H1 (cell line): Measurements from ENCODE around the gene DRAM1. TPM values are rescaled to one million over a fixed set of nuclear protein-coding genes. Genes with fewer than 3 reads are reported as not detected.

Experiments used
- BACH1 ChIP-seq: IDR thresholded peaks from 2 replicates; pipeline ENCODE4 v1.6.1; 2012; ENCODE audit warnings: low read length, improper control_type of control experiment
- CHD1 ChIP-seq: IDR thresholded peaks from 2 replicates; pipeline ENCODE4 v1.6.1; 2012; ENCODE audit warnings: low read depth, low read length, improper control_type of control experiment
- JUN ChIP-seq: IDR thresholded peaks from 2 replicates; pipeline ENCODE4 v1.6.1; 2011; ENCODE audit warnings: low read depth, mild to moderate bottlenecking, improper control_type of control experiment, low read length
- KDM5A ChIP-seq: fragments of 200-600 bp; IDR thresholded peaks from 2 replicates; pipeline ENCODE4 v1.7.1; 2012; ENCODE audit warnings: mild to moderate bottlenecking, low read length, inconsistent platforms, mixed read lengths
- NRF1 ChIP-seq: IDR thresholded peaks from 2 replicates; pipeline ENCODE4 v1.6.1; 2011; ENCODE audit warnings: mild to moderate bottlenecking, low read depth, low read length, improper control_type of control experiment
- POLR2AphosphoS5 ChIP-seq: IDR thresholded peaks from 2 replicates; pipeline ENCODE4 v1.6.1; 2011; ENCODE audit warnings: low read depth, low read length
- RNF2 ChIP-seq: fragments of 200-900, 300-1000 bp; sonication (generic); IDR thresholded peaks from 2 replicates; pipeline ENCODE4 v1.7.1; 2016; ENCODE audit warnings: borderline replicate concordance, low read depth, mild to moderate bottlenecking, antibody characterized with exemption, low read length; ENCODE audit not compliant: poor library complexity, severe bottlenecking; ENCODE audit errors: missing control alignments
- SP2 ChIP-seq: IDR thresholded peaks from 2 replicates; pipeline ENCODE4 v1.6.1; 2012; ENCODE audit warnings: mild to moderate bottlenecking, low read length, inconsistent platforms
- TAF7 ChIP-seq: optimal IDR thresholded peaks from 2 replicates; pipeline ENCODE3; 2011; ENCODE audit warnings: low read depth, mild to moderate bottlenecking, inconsistent platforms, low read length, moderate library complexity, borderline replicate concordance
- TEAD4 ChIP-seq: IDR thresholded peaks from 2 replicates; pipeline ENCODE4 v1.6.1; 2012; ENCODE audit warnings: low read depth, low read length, inconsistent platforms, mixed read lengths
- polyA plus RNA-seq, 7 experiments: library from polyadenylated mRNA; depleted of rRNA in 3 of 7; stranded (reverse) in 5 of 7; unstranded in 2 of 7; fragments of >200 nt in 5 of 7; fragments of 200-250 nt in 2 of 7; gene quantifications; 1 replicate in 5 of 7; 2 replicates in 1 of 7; 4 replicates in 1 of 7; pipeline versions ENCODE4 v1.2.1 to v1.2.3, GENCODE V29; 2011 to 2013; ENCODE audit warnings: missing spikeins in 2 of 7, mixed read lengths in 2 of 7
- total RNA-seq: library from RNA; stranded (reverse); fragmentation: NEBNext Ultra II Directional; extraction: Animal tissue kit (Norgen Biotek cat#: 25700); gene quantifications from 2 replicates; pipeline ENCODE4 v1.2.1, GENCODE V29; 2021

The DRAM1 gene
- total and polyA plus RNA-seq, 2 of the 8 experiments (the other 6 are each of a cell fraction or from before 2014, with no cell fraction given): 4.6 to 6.2 TPM

DNA sequence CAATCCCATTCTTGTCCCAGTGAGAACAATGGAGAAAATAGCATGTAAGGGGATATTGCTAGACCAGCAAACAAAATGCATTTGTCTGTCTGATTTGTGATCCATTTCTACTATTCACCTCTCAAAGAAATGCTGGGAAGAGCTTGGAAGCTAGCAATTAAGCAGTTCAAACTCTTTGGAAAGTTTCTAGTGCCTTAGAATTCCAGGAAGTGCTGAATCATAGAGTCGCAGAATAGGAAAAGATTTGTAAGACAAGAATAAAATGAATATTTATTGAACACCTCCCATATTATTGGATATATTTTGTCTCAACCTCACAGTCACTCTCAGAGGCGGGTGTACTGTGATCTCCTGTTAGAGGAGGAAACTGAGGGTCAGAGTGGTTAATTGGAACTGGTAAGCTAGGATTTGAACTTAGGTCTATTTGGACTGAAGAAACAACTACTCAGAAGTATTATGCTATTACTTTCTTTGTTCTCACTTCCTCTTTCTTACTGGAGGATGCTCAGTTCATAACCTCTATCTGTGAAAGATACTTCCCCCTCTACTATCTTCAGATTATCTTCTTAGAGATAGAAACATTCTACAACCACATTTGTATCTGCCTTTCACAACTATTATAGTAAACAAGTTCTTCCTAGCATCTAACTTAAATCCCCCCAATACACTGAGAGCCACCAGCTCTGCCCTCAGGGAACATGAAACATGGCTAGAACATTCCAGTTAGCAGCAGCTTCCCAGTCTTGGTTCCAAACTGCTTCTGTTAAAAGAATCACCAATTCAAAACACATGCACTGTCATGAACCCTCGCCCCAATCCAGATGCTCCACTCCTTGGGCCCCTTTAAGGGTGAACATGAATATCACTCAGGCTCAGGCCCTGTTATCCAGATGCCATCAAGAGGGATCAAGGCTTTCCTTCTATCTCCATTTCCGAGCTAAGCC, 64.2 kb downstream of the DRAM1 start (continued):
- TF ChIP-seq RNF2 (no peak), KDM5A (no peak), POLR2AphosphoS5 (no peak), CHD1 (no peak), TEAD4 (no peak), SP2 (no peak), NRF1 (no peak), JUN (no peak), TAF7 (no peak), BACH1 (no peak)
